ENCODE results near the gene CPED1.

Gene CPED1

GRCh38 chr7:121139427-121139826 lies 150.9 kb downstream of the CPED1 start:
- peak; percentile 14 for DNase-seq (ENCODE audit: low read depth)
- TF ChIP-seq, protein P1, sequence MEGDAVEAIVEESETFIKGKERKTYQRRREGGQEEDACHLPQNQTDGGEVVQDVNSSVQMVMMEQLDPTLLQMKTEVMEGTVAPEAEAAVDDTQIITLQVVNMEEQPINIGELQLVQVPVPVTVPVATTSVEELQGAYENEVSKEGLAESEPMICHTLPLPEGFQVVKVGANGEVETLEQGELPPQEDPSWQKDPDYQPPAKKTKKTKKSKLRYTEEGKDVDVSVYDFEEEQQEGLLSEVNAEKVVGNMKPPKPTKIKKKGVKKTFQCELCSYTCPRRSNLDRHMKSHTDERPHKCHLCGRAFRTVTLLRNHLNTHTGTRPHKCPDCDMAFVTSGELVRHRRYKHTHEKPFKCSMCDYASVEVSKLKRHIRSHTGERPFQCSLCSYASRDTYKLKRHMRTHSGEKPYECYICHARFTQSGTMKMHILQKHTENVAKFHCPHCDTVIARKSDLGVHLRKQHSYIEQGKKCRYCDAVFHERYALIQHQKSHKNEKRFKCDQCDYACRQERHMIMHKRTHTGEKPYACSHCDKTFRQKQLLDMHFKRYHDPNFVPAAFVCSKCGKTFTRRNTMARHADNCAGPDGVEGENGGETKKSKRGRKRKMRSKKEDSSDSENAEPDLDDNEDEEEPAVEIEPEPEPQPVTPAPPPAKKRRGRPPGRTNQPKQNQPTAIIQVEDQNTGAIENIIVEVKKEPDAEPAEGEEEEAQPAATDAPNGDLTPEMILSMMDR (IDR thresholded peaks at IDR 0.05; ENCODE audit: low read length, missing control alignments): no peak
- no peak overlapping the region for H3K4me3 ChIP-seq (replicated peaks; ENCODE audit: low read depth, low read length)

DNA sequence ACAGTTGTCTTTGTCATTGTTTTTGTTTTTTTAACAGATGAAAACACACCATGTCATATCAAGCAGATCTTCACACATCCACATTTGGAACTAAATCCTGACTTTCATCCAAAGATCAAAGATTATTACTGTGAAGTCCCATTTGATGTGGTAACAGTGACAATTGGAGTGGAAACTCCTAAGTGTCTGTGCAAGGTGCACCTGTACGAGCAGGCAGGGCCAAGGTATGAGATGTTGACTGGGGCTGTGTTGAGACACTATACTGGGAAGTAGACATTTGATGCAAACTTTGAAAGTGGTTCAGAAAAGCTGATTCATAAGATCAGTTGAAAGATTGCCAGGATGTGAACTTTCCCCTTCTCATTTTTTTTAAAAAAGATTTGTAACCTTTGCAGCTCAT lies 152.3 kb downstream of the CPED1 start:
- TF ChIP-seq, protein P1 (IDR thresholded peaks at IDR 0.05; ENCODE audit: low read length, missing control alignments): no peak
- DNase-seq (ENCODE audit: low read depth): no peak
- H3K4me3 ChIP-seq (replicated peaks; ENCODE audit: low read depth, low read length): no peak overlapping the region

GRCh38 chr7:121151774-121152221 lies 163.3 kb downstream of the CPED1 start:
- TF ChIP-seq, protein P1 (IDR thresholded peaks at IDR 0.05; ENCODE audit: low read length, missing control alignments): no peak
- DNase-seq (ENCODE audit: low read depth): no peak
- H3K4me3 ChIP-seq (replicated peaks; ENCODE audit: low read depth, low read length): no peak overlapping the region

DNA sequence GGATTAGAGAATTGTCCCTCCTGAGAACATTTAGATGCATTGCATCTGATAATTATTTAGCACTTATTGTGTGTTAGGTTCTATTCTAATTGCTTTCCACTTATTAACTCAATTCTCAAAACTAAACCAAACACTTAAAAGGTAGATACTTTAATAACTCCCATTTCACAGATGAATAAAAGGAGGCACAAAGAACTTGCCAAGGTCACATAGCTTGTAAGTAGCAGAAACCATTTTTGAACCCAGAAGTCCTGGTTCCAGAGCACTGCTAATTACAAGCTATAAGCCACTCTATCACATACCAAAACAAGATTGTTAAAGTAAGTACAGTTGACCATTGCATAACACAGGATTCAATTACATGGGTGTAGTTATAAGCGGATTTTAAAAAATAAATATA lies 164.9 kb downstream of the CPED1 start:
- H3K4me3 ChIP-seq (replicated peaks; ENCODE audit: low read depth, low read length): no peak overlapping the region
- TF ChIP-seq, protein P1 (IDR thresholded peaks at IDR 0.05; ENCODE audit: low read length, missing control alignments): no peak
- DNase-seq (ENCODE audit: low read depth): no peak

GRCh38 chr7:121153995-121154394 lies 165.5 kb downstream of the CPED1 start:
- H3K4me3 ChIP-seq (replicated peaks; ENCODE audit: low read depth, low read length): no peak overlapping the region
- TF ChIP-seq, protein P1 (IDR thresholded peaks at IDR 0.05; ENCODE audit: low read length, missing control alignments): no peak
- no peak for DNase-seq (ENCODE audit: low read depth)

DNA sequence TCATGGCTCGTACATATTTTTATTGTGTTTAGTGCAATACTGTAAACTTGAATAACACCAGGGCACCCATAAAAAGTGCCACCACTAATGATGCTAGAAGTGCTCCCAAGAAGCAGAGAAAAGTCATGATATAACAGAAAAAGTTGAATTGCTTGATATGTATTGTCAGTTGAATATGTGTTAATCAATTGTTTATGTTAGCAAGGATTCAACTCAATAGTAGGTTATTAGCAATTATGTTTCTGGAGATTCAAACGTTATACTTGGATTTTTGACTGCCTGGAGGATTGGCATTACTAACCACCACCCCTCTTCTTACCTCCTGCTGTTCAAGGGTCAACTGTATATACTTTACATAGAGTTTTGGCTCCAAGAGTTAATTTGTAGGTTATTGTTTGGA lies 168.3 kb downstream of the CPED1 start:
- no peak for DNase-seq (ENCODE audit: low read depth)
- TF ChIP-seq, protein P1 (IDR thresholded peaks at IDR 0.05; ENCODE audit: low read length, missing control alignments): no peak
- no peak overlapping the region for H3K4me3 ChIP-seq (replicated peaks; ENCODE audit: low read depth, low read length)

GRCh38 chr7:121157341-121157751 lies 168.8 kb downstream of the CPED1 start:
- no peak overlapping the region for H3K4me3 ChIP-seq (replicated peaks; ENCODE audit: low read depth, low read length)
- no peak for DNase-seq (ENCODE audit: low read depth)
- TF ChIP-seq, protein P1 (IDR thresholded peaks at IDR 0.05; ENCODE audit: low read length, missing control alignments): no peak

Data from fibroblast of pulmonary artery (primary cell).